CD4-positive, alpha-beta T cell treated with Interleukin-6 at 100 ng/mL for 8 hours (primary cell): ENCODE measurements around the gene SYNCRIP.
A peak's percentile ranks its signal among the peaks of the same experiment; 100 is the strongest.
"Not testable (repeated sequence)": the region's sequence is repeated elsewhere in the genome, so short reads cannot be mapped to it uniquely, and the experiment has no call there.

Experiments used
- DNase-seq: peaks from one replicate; pipeline ENCODE4 v3.0.0-alpha.2; 2020; ENCODE audit warnings: mixed read lengths, low spot score

Gene SYNCRIP

DNA sequence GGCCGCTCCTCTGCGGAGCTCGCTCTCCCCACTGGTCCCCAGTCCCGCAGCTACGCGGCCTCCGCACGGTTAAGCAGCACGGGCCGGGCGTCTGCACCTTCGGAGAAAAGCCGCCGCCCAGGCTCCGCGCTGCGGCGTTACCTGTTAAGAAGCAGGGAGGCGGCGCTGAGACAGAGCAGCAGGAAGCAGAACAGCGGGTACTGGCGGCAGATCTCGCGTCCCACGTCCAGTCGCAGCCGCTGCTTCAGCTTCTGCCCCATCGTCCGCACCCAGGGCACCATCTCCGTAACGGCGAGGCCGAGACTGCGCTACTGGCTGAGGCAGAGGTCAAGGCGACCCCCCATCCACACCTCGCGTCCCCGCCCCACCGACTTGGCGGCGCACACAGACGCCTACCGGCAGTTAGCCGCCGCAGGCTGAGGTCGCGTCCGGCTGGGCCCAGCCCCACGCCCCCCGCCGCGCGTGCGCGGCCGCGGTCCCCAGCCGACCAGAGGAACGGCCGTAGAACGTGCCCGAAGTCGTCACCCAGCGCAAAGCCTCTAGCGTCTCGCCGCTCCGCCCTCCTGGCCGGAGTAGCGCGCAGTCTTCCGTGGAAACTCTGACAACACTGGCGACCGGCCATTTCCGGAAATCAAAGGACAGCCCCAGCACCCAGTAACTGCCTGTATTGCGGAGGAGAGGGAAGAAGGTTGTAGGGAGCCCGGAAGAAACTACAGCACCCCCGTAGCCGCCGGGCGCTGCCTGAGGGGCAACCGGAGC is 49.1 kb downstream of the SYNCRIP start, which contains the start of gene SNX14:
Gene SNX14 (minus strand): TSS at position 421 of the 759 bp plus-strand sequence. CDS start 140 bp downstream, at position 281.
- DNase-seq = peak; percentile 73

DNA sequence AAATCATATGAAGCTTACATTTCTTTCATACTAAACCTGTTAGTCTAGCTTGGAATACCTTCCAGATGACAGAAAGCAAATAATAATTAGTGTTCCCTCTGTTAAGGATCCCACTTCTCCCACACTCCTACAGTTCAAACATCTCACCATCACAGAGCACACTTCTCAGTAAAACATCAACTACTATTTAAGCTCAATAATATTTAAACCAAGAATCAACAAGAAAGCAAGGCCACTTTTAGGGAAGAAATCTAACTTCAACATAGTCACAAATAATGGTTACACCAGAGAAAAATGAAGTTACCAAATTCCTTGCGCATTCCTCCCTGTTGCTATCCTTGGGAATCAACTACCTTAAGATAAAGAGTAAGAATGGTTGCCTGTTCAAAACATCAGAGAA is 50.7 kb downstream of the SYNCRIP start:
- no peak for DNase-seq

DNA sequence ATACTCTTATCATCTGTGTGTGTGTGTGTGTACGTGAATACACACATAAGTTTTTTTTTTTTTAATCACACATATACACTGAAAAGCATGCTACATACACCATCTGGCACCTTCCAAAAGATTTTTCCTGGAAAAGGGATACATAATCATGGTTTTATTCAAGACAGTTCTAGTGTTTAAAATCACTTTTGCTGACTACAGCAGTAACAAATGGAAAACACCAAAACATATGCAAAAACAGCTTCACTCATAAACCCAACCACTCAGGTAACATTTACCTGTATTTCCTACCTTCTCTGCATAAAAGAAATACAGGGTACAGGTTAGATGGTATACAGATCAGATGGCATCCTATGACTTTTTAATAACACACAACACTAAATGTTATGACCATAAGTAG is 51.5 kb downstream of the SYNCRIP start:
- no peak for DNase-seq

DNA sequence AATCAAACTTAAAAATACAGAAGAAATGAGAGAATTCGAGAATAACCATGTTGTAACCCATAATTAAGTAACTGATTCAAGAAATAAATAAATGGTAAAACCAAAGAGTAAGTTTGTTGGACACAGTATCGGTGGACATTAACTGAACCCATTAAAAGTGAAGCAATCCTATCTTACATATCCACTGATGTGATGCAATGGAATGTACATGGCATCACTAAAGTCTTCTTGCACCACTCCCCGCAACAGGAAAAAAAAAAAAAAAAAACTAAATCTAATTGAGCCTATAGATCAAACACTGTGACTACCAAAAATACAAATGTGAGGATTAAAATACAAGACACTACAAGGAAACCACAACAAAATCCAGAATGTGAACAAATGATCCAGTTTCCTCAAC is 56.9 kb downstream of the SYNCRIP start:
- DNase-seq = no peak

DNA sequence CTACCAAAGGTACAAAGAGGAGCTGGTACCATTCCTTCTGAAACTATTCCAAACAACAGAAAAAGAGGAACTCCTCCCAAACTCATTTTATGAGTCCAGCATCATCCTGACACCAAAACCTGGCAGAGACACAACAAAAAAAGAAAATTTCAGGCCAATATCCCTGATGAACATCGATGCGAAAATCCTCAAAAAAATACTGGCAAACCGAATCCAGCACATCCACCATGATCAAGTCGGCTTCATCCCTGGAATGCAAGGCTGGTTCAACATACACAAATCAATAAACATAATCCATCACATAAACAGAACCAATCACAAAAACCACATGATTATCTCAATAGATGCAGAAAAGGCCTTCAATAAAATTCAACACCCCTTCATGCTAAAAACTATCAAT is 59.9 kb downstream of the SYNCRIP start:
- not testable (repeated sequence) for DNase-seq

DNA sequence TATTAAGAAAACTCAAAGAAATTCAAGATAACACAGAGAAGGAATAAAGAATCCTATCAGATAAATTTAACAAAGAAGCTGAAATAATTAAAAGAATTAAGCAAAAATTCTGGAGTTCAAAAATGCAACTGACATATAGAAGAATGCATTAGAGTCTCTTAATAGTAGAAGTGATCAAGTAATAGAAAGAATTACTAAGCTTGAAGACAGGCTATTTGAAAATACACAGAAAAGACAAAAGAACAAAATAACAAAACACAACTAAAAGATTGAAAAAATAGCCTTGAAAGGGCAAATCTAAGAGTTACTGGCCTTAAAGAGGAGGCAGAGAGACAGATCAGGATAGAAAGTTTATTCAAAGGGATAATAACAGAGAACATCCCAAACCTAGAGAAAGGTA is 61.1 kb downstream of the SYNCRIP start:
- DNase-seq = no peak

DNA sequence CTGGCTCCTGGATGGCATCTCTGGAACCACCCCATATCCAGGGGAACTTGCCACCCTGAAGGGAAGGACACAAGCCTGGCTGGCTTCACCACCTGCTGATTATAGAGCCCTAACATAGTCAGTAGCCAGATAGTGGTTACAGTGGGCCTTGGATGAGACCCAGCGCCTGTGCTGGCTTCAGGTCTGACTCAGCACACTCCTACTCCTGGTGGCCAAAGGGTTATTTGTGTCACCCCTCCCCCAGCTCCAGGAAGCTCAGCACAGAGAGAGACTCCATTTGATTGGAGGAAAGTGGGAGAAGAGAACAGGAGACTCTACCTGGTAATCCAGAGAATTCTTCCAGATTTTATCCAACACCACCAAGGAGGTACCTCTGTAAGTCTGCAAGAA is 61.8 kb downstream of the SYNCRIP start:
- no peak for DNase-seq

DNA sequence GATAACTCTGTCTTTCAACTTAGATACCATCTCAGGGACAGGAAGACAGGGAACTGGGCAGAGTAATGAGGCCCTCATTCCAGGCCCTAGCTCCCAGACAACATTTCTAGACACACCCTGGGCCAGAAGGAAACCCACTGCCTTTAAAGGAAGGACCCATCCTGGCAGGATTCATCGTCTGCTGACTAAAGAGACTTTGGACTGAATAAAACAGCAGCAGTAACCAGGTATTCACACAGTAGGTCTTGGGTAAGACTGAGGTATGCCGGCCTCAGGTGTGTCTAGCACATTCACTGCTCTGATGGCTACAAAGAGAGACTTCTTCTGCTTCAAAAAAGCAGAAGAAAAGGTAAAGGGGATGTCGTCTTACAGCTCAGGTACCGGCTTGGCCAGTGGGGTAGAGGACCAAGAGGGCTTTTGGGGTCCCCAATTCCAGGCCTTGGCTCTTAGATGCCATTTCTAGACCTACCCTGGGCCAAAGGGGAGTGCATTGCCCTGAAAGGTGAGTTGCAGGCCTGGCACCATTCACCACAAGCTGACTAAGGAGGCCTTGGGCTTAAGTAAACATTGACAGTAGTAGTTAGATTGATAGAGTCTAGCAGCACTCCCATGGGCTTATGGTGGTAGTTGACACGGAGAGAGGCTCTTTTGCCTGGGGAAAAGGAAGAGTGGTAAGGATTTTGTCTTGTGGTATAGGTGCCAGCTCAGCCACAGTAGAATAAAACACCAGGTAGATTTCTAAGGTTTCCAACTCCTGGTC is 62.4 kb downstream of the SYNCRIP start:
- no peak for DNase-seq

DNA sequence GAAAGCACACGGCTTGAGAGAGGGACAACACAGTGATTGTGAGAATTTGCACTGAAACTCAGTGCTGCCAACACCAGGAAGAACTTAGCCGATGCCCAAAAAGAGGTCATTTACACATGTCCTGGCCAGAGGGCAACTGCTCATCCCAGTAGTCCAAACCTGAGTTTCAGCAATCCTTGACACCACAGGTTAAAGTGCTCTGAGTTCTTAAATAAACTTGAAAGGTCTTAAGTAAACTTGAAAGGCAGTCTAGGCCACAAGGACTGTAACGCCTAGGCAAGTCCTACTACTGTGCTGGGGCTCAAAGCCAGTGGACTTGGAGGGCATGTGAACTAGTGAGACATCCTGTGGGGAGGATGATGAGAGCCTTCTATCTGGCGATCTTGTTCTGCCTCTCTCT is 63.1 kb downstream of the SYNCRIP start:
- DNase-seq = no peak

DNA sequence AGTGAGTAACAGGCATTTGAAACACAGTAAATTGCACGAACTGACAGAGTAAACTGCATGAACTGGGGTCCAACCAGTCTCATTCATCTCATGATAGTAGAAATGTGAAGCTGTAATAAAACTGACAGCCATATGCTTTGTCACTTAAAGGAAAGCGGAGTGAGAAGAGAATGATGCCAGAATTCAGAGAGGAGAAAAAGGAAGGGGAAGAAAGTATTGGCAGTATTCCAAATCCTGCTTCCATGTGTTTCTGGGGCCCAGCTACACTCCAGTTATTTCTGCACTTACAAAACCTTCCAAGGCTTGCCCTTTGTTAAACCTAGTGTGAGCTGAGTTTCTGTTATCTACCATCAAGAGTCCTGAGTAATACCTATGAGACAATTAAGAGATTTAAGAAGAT is 66.2 kb downstream of the SYNCRIP start:
- no peak for DNase-seq

DNA sequence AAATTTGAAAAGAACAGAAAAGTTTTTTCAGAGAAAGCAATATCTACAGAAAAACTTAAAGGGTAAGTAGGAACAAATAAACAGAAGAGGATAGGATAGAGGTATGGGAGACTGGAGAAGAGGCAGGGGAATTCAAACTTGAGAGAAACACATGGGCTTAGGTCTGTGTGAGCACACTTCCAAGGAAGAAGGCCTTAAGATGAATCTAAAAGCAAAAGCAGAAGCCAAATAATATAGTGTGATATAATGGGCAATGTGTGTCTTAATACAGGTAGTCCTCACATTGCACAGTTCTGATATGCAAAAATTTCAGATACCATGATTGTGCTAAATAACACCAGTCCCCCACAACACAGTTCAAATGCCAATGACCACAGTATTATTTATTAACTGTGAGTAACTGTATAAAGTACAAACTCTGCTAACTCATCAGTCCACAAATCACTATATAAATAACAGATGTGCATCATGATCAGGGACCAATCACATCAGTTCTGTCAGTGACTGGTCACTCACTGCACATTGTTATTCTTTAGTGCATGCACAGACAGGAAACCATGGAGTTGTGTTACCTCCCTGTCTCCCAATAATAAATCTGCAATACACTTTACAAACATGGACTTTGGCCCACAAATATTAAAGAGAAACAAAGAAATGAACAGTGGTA is 67.6 kb downstream of the SYNCRIP start:
- DNase-seq = no peak

DNA sequence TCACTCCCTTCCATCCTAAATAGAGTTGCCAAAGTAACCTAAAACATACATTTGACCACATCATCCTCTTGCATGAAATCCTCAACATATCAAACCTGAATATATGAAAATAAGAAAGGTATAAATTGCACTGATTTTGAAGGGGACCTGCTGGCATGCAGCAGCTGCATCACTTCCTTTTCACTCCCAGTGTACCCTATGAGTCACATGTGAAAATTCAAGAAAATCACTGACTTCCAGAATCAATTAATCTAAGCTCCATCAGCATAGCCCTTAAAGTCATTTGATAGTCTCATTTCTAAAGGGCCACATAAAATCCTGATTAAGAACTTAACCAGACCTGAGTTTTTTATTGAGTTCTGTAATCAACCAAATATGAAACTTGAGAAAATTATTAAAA is 73.4 kb downstream of the SYNCRIP start:
- no peak for DNase-seq

DNA sequence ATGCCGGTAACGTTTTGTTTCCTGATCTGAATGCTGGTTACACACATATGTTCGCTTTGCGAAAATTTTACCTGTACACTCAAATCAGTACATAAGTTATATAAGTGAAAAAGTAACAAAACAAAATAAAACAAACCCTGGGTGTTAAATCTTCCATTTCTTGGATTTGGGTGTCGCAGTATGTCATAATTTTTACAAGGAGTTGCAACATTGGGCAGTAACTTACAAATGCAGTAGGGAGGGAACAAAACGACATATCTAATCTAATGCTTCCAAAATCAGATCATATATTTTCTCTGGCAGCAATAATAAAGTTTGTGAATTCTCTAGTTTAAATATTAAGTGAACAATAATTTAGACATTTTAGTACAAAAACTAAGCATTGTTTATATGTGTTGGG is 74.3 kb downstream of the SYNCRIP start:
- DNase-seq = no peak

DNA sequence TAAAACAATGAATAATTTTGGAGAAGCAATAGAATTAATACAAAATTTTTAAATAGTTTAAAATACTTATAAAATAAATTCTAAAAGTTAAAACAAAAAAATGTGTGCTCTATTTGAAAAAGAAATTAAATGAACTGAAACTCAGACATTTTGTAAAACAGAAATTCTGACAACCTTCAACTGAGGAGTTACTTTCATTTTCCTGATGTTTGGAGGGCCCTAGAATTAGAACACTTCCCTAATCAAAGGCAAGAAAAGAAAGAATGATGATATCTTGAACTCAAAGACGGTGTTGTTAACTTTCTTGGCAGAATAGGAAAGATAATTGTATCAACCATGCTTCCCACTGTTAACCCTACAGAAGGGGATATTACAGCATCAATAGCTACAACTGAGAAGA is 77.0 kb downstream of the SYNCRIP start:
- no peak for DNase-seq

DNA sequence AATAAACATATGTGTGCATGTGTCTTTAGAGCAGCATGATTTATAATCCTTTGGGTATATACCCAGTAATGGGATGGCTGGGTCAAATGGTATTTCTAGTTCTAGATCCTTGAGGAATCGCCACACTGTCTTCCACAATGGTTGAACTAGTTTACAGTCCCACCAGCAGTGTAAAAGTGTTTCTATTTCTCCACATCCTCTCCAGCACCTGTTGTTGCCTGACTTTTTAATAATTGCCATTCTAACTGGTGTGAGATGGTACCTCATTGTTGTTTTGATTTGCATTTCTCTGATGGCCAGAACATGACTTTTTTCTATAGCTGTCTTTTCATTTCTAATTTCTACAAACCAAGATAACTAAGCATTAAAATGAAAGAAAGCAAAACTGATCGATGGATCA is 78.5 kb downstream of the SYNCRIP start:
- DNase-seq = not testable (repeated sequence)
